Adrenal gland (tissue), 12 donors: ENCODE measurements around the gene ANK3. TPM values are rescaled to one million over a fixed set of nuclear protein-coding genes. Genes with fewer than 3 reads are reported as not detected.

ENCODE experiments used
- DNase-seq, 7 donors: peaks; one replicate each; pipeline ENCODE4 v3.0.0-alpha.2; 2019 to 2020
- H3K27ac ChIP-seq, 5 donors: fragments of 200-600 bp; sonication (generic) in 4 of 5; 1 replicate in 3 of 5; 2 replicates in 2 of 5; pipeline versions ENCODE4 v1.5.1 to v1.8.0; 2016 to 2020; ENCODE audit warnings: mild to moderate bottlenecking in 1 of 5
- H3K27me3 ChIP-seq: fragments of 200-600 bp; 2 replicates; pipeline ENCODE4 v1.8.0; 2021
- H3K36me3 ChIP-seq, 2 donors: fragments of 200-600 bp; replicated peaks in 1 of 2; 1 replicate in 1 of 2; 2 replicates in 1 of 2; pipeline versions ENCODE4 v1.5.1 to v1.8.0; 2018 to 2022
- H3K4me1 ChIP-seq, 2 donors: fragments of 200-600 bp; replicated peaks in 1 of 2; 1 replicate in 1 of 2; 2 replicates in 1 of 2; pipeline versions ENCODE4 v1.5.1 to v1.8.0; 2018 to 2021
- H3K4me3 ChIP-seq, 4 donors: fragments of 200-600 bp; sonication (generic) in 3 of 4; one replicate each; pipeline ENCODE4 v1.5.1; 2016 to 2018
- H3K9me3 ChIP-seq, 3 donors: fragments of 200-600 bp; sonication (generic) in 1 of 3; replicated peaks in 1 of 3; 1 replicate in 2 of 3; 2 replicates in 1 of 3; pipeline versions ENCODE4 v1.5.1 to v1.8.0; 2016 to 2021
- POLR2A ChIP-seq, 2 donors: fragments of 450-650 bp; IDR thresholded peaks; one replicate each; pipeline ENCODE4 v1.6.1; 2017; ENCODE audit warnings: antibody characterized with exemption in 2 of 2, mild to moderate bottlenecking in 2 of 2, moderate library complexity in 1 of 2
- WGBS, 4 donors: extraction: QIAGEN DNeasy Blood & Tissue Kit in 2 of 4; methylation state at CpG; one replicate each; pipeline versions ENCODE4 v1.1.5 to v1.1.7; 2013 to 2017; 5-methylcytosine and 5-hydroxymethylcytosine counted together
- intact Hi-C, 2 donors: fragments of 100-400 bp; cut with DNase I; formaldehyde crosslinking; loops; one replicate each; pipeline versions ENCODE4 v1.14.1 to v1.15.0; 2022 to 2023
- polyA plus RNA-seq, 3 donors: library from polyadenylated mRNA; stranded (reverse); fragments of 200-250 nt in 2 of 3; fragments of 350-450 nt in 1 of 3; fragmentation: Illumina TruSeq in 1 of 3; extraction: RNeasy Lipid Tissue Mini Kit (QIAGEN cat#74804) in 1 of 3; gene quantifications; one replicate each; pipeline ENCODE4 v1.2.3, GENCODE V29; 2013 to 2014
- total RNA-seq, 9 donors: library from RNA; depleted of rRNA in 4 of 9; stranded (reverse); fragments of >200 nt in 4 of 9; fragments of 120-200 nt in 1 of 9; fragmentation: NEBNext Ultra II Directional in 1 of 9; extraction: Animal tissue kit (Norgen Biotek cat#: 25700) in 1 of 9; gene quantifications; one replicate each; pipeline versions ENCODE4 v1.1.0 to v1.2.4, GENCODE V29; 2013 to 2023
- TF ChIP-seq, protein P1 (sequence below), 6 experiments: fragments of 450-650 bp in 4 of 6; fragments of 200-600 bp in 2 of 6; sonication (generic) in 1 of 6; IDR thresholded peaks; 1 replicate in 5 of 6; 2 replicates in 1 of 6; pipeline versions ENCODE4 v1.5.1 to v1.8.0; 2016 to 2021; ENCODE audit warnings: antibody characterized with exemption in 6 of 6, mild to moderate bottlenecking in 2 of 6, moderate library complexity in 1 of 6
- donor health status: healthy with polysubstance abuse.
- donor health status: Bipolar disorder and iron deficiency.
- donor health status: DM: yes; HTN: yes; CAD: no.
- donor health status: DM: no; HTN: no; CAD: no.
- donor health status: DM: no; HTN: no; CAD: no.
- donor health status: DM: yes; HTN: yes; CAD: no.

The ANK3 gene
- total and polyA plus RNA-seq, 12 donors: 2.6 to 48.1 (median 15.2) TPM

DNA sequence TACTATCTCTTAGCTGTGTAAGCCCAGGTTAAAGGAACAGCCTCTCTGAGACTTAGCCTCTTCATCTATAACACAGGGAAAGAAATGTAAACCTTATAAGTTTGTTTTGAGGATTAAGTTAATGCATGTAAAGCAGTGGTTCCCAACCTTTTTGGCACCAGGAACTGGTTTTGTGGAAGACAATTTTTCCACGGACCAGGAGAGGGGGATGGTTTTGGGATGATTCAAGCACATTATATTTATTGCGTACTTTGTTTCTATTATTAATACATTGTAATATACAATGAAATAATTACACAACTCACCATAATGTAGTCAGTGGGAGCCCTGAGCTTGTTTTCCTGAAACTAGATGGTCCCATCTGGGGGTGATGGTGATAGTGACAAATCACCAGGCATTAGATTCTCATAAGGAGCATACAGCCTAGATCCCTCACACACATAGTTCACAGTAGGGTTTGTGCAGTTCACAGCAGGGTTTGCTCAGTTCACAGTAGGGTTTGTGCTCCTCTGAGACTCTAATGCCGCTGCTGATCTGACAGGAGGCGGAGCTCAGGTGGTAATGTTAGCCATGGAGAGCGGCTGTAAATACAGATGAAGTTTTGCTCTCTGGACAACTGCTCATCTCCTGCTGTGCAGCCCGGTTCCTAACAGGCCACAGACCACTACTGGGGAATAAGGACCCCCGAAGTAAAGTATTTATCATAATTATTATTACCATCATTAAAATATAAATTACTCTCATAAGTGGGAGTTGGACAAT lies 41.3 kb upstream of the ANK3 start:
- TF ChIP-seq POLR2A (IDR thresholded peaks at IDR 0.05): no peak
- TF ChIP-seq, protein P1, sequence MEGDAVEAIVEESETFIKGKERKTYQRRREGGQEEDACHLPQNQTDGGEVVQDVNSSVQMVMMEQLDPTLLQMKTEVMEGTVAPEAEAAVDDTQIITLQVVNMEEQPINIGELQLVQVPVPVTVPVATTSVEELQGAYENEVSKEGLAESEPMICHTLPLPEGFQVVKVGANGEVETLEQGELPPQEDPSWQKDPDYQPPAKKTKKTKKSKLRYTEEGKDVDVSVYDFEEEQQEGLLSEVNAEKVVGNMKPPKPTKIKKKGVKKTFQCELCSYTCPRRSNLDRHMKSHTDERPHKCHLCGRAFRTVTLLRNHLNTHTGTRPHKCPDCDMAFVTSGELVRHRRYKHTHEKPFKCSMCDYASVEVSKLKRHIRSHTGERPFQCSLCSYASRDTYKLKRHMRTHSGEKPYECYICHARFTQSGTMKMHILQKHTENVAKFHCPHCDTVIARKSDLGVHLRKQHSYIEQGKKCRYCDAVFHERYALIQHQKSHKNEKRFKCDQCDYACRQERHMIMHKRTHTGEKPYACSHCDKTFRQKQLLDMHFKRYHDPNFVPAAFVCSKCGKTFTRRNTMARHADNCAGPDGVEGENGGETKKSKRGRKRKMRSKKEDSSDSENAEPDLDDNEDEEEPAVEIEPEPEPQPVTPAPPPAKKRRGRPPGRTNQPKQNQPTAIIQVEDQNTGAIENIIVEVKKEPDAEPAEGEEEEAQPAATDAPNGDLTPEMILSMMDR (IDR thresholded peaks at IDR 0.05): no peak
- Histone ChIP-seq H3K36me3 (no peaks in the 10 kb centered on the region), H3K9me3 (no peaks in the 10 kb centered on the region), H3K4me1 (peaks cover 0 to 7% of the 10 kb centered on the region in 2 donors), H3K27ac (no peak overlapping the region), H3K27me3 (no peaks in the 10 kb centered on the region), H3K4me3 (no peak overlapping the region)
- intact Hi-C loops: loop anchor here (5.0 to 10.0 kb wide), 4 partner anchors 119 to 326 kb away; no protein-coding TSS in a partner anchor
- WGBS, 4 donors: 77 to 86% (median 82%) methylated on average over 7 of the region's 7 CpGs
- no peak for DNase-seq

DNA sequence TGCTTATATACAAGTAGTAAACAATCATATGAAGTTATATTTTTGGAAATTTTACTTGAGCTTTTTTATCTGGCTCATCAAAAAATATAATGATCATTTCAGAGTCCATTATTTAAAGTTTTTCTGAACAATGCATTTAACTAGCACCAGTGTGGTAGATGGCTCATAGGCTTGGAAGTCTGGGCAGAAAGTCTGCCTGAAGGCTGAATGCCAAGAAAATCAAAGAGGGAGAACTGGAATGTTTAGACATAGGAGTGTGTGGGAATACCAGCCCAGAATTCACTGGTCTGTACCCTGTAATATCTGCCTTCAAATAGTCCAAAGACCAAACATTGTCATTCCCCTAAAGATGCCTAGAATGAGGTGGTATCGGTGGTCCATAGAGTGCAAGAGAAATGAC lies 40.3 kb upstream of the ANK3 start:
- H3K4me1 ChIP-seq: peaks cover 0 to 7% of the 10 kb centered on the region in 2 donors
- H3K27me3 ChIP-seq: no peaks in the 10 kb centered on the region
- intact Hi-C loops: loop anchor here (5.0 to 10.0 kb wide), 4 partner anchors 118 to 325 kb away; no protein-coding TSS in a partner anchor
- no peak overlapping the region for H3K27ac ChIP-seq
- DNase-seq: no peak
- H3K9me3 ChIP-seq: no peaks in the 10 kb centered on the region
- H3K36me3 ChIP-seq: no peaks in the 10 kb centered on the region
- 90 to 96% (median 92%) methylated on average over 1 of the region's 1 CpG for WGBS, 4 donors
- H3K4me3 ChIP-seq: no peak overlapping the region
- TF ChIP-seq, protein P1 (IDR thresholded peaks at IDR 0.05): no peak
- no peak for TF ChIP-seq POLR2A (IDR thresholded peaks at IDR 0.05)

DNA sequence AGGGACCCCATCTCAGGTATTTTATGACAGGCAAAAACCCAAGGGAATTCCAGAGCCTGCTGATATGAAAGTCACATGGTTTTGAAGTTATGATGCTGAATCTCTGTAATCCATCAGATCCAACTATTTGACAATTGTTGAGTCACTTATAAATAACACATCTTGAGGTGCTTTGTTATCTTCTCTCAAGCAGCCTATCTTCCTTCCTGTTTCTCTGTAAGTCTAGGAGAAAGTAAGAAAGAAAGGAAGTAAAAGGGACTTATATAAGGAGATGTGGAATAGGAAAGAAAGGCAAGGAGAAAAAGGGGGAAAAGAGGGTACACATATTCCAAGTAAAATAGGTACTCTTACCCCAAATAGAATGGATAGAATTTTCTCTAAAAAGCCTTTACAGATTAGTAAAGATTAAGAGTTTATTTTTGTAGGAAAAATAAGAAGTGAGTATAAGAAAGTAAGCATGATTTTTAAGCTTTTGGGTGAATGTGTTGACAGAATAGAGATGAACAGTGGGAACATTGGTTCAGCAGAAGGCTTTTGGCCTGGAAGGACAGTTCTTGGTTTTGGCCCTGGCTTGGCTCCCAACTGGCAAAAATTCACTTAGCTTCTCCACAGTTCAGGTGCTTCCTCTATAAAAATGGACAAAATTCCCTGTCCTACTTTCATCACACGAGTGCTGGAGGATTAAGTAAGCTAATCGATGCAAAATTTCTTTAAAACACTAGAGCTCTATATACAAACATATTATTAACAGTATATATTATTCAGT lies 39.6 kb upstream of the ANK3 start:
- H3K9me3 ChIP-seq: no peaks in the 10 kb centered on the region
- H3K27ac ChIP-seq: no peak overlapping the region
- H3K36me3 ChIP-seq: no peaks in the 10 kb centered on the region
- TF ChIP-seq, protein P1 (IDR thresholded peaks at IDR 0.05): no peak
- TF ChIP-seq POLR2A (IDR thresholded peaks at IDR 0.05): no peak
- no peak for DNase-seq
- H3K4me1 ChIP-seq: peaks cover 0 to 7% of the 10 kb centered on the region in 2 donors
- H3K27me3 ChIP-seq: no peaks in the 10 kb centered on the region
- 73 to 85% (median 81%) methylated on average over 2 of the region's 2 CpGs for WGBS, 4 donors
- H3K4me3 ChIP-seq: no peak overlapping the region
- intact Hi-C loops: no loop called here

DNA sequence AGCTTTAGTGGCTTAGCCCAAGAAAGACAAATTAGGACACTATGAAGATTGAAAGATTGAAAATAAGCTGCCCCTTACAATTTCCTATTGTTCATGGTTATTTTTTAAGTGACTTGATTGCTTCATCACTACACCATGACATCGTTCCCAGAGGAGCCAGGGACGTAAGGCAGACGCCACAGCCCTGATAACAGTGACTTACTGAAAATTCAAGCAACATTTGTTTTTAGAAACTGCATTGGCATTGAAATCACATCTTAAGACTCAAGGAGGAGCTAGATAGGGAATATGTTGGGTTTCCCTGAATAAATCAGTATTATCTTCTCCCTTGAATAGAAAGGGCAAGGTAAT lies 38.7 kb upstream of the ANK3 start:
- H3K27ac ChIP-seq: no peak overlapping the region
- 69 to 77% (median 74%) methylated on average over 3 of the region's 3 CpGs for WGBS, 4 donors

More for the DNA sequence above, 38.7 kb upstream of the ANK3 start:
- H3K4me1 ChIP-seq: peaks cover 0 to 1% of the 10 kb centered on the region in 2 donors
- no peak overlapping the region for H3K4me3 ChIP-seq
- H3K27me3 ChIP-seq: no peaks in the 10 kb centered on the region
- H3K36me3 ChIP-seq: no peaks in the 10 kb centered on the region
- intact Hi-C loops: no loop called here
- DNase-seq: no peak
- H3K9me3 ChIP-seq: no peaks in the 10 kb centered on the region
- TF ChIP-seq, protein P1 (IDR thresholded peaks at IDR 0.05): no peak
- TF ChIP-seq POLR2A (IDR thresholded peaks at IDR 0.05): no peak
